Effector memory CD8-positive, alpha-beta T cell (primary cell): ENCODE data around the gene TCP11L1.
"Not testable (repeated sequence)": the region's sequence is repeated elsewhere in the genome, so short reads cannot be mapped to it uniquely, and the experiment has no call there.

Source experiments
- ATAC-seq: fragments of 150-1000 bp; cut with Tn5 transposase; replicated peaks from 2 replicates; pipeline ENCODE4 v1.10.0; 2021; ENCODE audit warnings: mild to moderate bottlenecking, moderate library complexity
- DNase-seq, 3 experiments: peaks; one replicate each; pipeline ENCODE4 v3.0.0; 2021
- H3K27ac Mint-ChIP-seq, 2 donors: one replicate each; pipeline ENCODE4 v1.8.0; 2022; ENCODE audit warnings: mild to moderate bottlenecking in 2 of 2, mixed read lengths in 2 of 2, moderate library complexity in 2 of 2
- H3K27me3 Mint-ChIP-seq, 2 donors: one replicate each; pipeline ENCODE4 v1.8.0; 2022; ENCODE audit warnings: mixed read lengths in 2 of 2
- H3K36me3 Mint-ChIP-seq: one replicate; pipeline ENCODE4 v1.8.0; 2022; ENCODE audit warnings: mild to moderate bottlenecking, moderate library complexity, mixed read lengths; ENCODE audit not compliant: insufficient read depth
- H3K4me1 Mint-ChIP-seq, 2 donors: one replicate each; pipeline ENCODE4 v1.8.0; 2022; ENCODE audit warnings: low read depth in 2 of 2, mixed read lengths in 2 of 2
- H3K4me3 Mint-ChIP-seq, 2 donors: one replicate each; pipeline ENCODE4 v1.8.0; 2022; ENCODE audit warnings: mild to moderate bottlenecking in 2 of 2, mixed read lengths in 2 of 2, moderate library complexity in 2 of 2
- H3K9me3 Mint-ChIP-seq, 2 donors: one replicate each; pipeline ENCODE4 v1.8.0; 2022; ENCODE audit warnings: mixed read lengths in 2 of 2

TCP11L1 gene

GRCh38 chr11:33110083-33110482 lies 70.7 kb downstream of the TCP11L1 start:
- no peak for DNase-seq
- no peaks in the 10 kb centered on the region for H3K9me3 Mint-ChIP-seq

GRCh38 chr11:33116535-33116934 lies 77.2 kb downstream of the TCP11L1 start:
- Mint-ChIP-seq H3K27me3 (no peaks in the 10 kb centered on the region), H3K27ac (no peak overlapping the region), H3K4me3 (no peak overlapping the region), H3K9me3 (no peaks in the 10 kb centered on the region), H3K36me3 (no peaks in the 10 kb centered on the region), H3K4me1 (no peaks in the 10 kb centered on the region)
- no peak for DNase-seq
- no peak for ATAC-seq

More at GRCh38 chr11:33110083-33110482, 70.7 kb downstream of the TCP11L1 start:
- no peak for ATAC-seq
- Mint-ChIP-seq H3K4me1 (no peaks in the 10 kb centered on the region), H3K36me3 (peaks cover 4% of the 10 kb centered on the region), H3K27me3 (no peaks in the 10 kb centered on the region), H3K27ac (no peak overlapping the region), H3K4me3 (no peak overlapping the region)

- H3K36me3 Mint-ChIP-seq, H3K9me3 Mint-ChIP-seq, DNase-seq, H3K4me1 Mint-ChIP-seq, ATAC-seq, H3K4me3 Mint-ChIP-seq, H3K27me3 Mint-ChIP-seq, H3K27ac Mint-ChIP-seq: not testable (repeated sequence)
Measured at GRCh38 chr11:33122696-33123095, 83.3 kb downstream of the TCP11L1 start.
